NOMO-1 treated with DMSO at 0.1 percent for 48 hours (cell line): ENCODE measurements around the gene TRAF3.

Experiments
- DNase-seq: peaks from one replicate; lab custom pipeline; 2025; ENCODE audit not compliant: unreplicated experiment; lab: John Stamatoyannopoulos, UW

Gene TRAF3

GRCh38 chr14:102776761-102777710, at the start of gene TRAF3:
TRAF3 (plus strand) TSS chr14:102777449; CDS start chr14:102870202, 92,753 bp downstream.
- peak; percentile 23 for DNase-seq

- no peak for DNase-seq
Observed at GRCh38 chr14:102728501-102728900, 48.7 kb upstream of the TRAF3 start.

GRCh38 chr14:102729268-102729667, 48.0 kb upstream of the TRAF3 start:
- DNase-seq: no peak

- DNase-seq: no peak
Observed at GRCh38 chr14:102729825-102730224, 47.4 kb upstream of the TRAF3 start.

GRCh38 chr14:102731101-102731870, 46.0 kb upstream of the TRAF3 start:
- no peak for DNase-seq

- no peak for DNase-seq
Observed at GRCh38 chr14:102731871-102732800, 45.1 kb upstream of the TRAF3 start.

- no peak for DNase-seq
Observed at GRCh38 chr14:102732924-102733323, 44.3 kb upstream of the TRAF3 start.

- no peak for DNase-seq
Observed at GRCh38 chr14:102733326-102733725, 43.9 kb upstream of the TRAF3 start.

- DNase-seq: no peak
Observed at GRCh38 chr14:102734436-102734835, 42.8 kb upstream of the TRAF3 start.

- no peak for DNase-seq
Observed at GRCh38 chr14:102736956-102737355, 40.3 kb upstream of the TRAF3 start.

- no peak for DNase-seq
Observed at GRCh38 chr14:102737402-102738372, 39.6 kb upstream of the TRAF3 start.

- no peak for DNase-seq
Observed at GRCh38 chr14:102738373-102739189, 38.7 kb upstream of the TRAF3 start.

- no peak for DNase-seq
Observed at GRCh38 chr14:102739190-102739469, 38.1 kb upstream of the TRAF3 start.

- no peak for DNase-seq
Observed at GRCh38 chr14:102746634-102747438, 30.4 kb upstream of the TRAF3 start.

- no peak for DNase-seq
Observed at GRCh38 chr14:102748806-102749205, 28.4 kb upstream of the TRAF3 start.

GRCh38 chr14:102749393-102750305, 27.6 kb upstream of the TRAF3 start:
- no peak for DNase-seq

- no peak for DNase-seq
Observed at GRCh38 chr14:102750376-102750775, 26.9 kb upstream of the TRAF3 start.
